IMR-90 (cell line): ENCODE data around the gene CEACAM1. TPM values are rescaled to one million over a fixed set of nuclear protein-coding genes. Genes with fewer than 3 reads are reported as not detected.

Experiments used
- ATAC-seq: fragments of 200-7000 bp; cut with Tn5 transposase; 2 replicates; pipeline ENCODE4 v1.9.1; 2020; ENCODE audit warnings: low read depth, mild to moderate bottlenecking, moderate library complexity
- BruUV-seq: library from RNA; stranded (reverse); fragments of 400-500 nt; replicated peaks from 2 replicates; lab custom pipeline; 2021; lab: Mats Ljungman, UMichigan
- CTCF ChIA-PET: fragments of 300-600 bp; formaldehyde crosslinking; extraction: SDS; loops from one replicate; lab custom pipeline; 2021; ENCODE audit warnings: antibody characterized with exemption; lab: Yijun Ruan, JAX
- POLR2A ChIA-PET: fragments of 300-600 bp; sonication (Branson Sonifier 250); formaldehyde crosslinking; loops from one replicate; lab custom pipeline; 2022; ENCODE audit warnings: antibody characterized with exemption; ENCODE audit not compliant: unreplicated experiment; lab: Charles Lee
- DNase-seq: peaks from one replicate; pipeline ENCODE4 v3.0.0; 2013
- H2AFZ ChIP-seq: replicated peaks from 2 replicates; pipeline ENCODE3; 2013; ENCODE audit warnings: low read length, mild to moderate bottlenecking; ENCODE audit not compliant: poor library complexity
- H2AK5ac ChIP-seq: 2 replicates; pipeline ENCODE4 v1.6.1; 2013; ENCODE audit warnings: low read depth, low read length, inconsistent platforms
- H2AK9ac ChIP-seq: replicated peaks from 2 replicates; pipeline ENCODE3; 2013; ENCODE audit warnings: mild to moderate bottlenecking, low read depth, low read length, moderate library complexity; ENCODE audit not compliant: poor library complexity
- H2BK120ac ChIP-seq: 2 replicates; pipeline ENCODE4 v1.6.1; 2013; ENCODE audit warnings: low read depth, low read length, inconsistent platforms
- H2BK15ac ChIP-seq: 3 replicates; pipeline ENCODE4 v1.6.1; 2013; ENCODE audit warnings: low read depth, low read length, inconsistent platforms
- H2BK20ac ChIP-seq: 2 replicates; pipeline ENCODE4 v1.6.1; 2013; ENCODE audit warnings: low read depth, mild to moderate bottlenecking, inconsistent platforms, low read length, moderate library complexity
- H2BK5ac ChIP-seq: 2 replicates; pipeline ENCODE4 v1.6.1; 2013; ENCODE audit warnings: mild to moderate bottlenecking, low read depth, low read length, inconsistent platforms; ENCODE audit not compliant: poor library complexity, severe bottlenecking
- H3K14ac ChIP-seq: replicated peaks from 2 replicates; pipeline ENCODE4 v1.6.1; 2013; ENCODE audit warnings: low read depth, low read length, inconsistent platforms
- H3K18ac ChIP-seq: 2 replicates; pipeline ENCODE4 v1.6.1; 2013; ENCODE audit warnings: low read depth, low read length, control low read depth
- H3K23ac ChIP-seq: 2 replicates; pipeline ENCODE4 v1.6.1; 2013; ENCODE audit warnings: low read depth, low read length, inconsistent platforms
- H3K27ac ChIP-seq: 2 replicates; pipeline ENCODE4 v1.5.1; 2013; ENCODE audit warnings: mild to moderate bottlenecking, control low read depth, low read length; ENCODE audit not compliant: insufficient read depth
- H3K27me3 ChIP-seq: 2 replicates; pipeline ENCODE4 v1.6.1; 2013; ENCODE audit warnings: low read length; ENCODE audit not compliant: control insufficient read depth, insufficient read depth
- H3K36me3 ChIP-seq: 2 replicates; pipeline ENCODE4 v1.6.1; 2013; ENCODE audit warnings: low read length, mixed read lengths; ENCODE audit not compliant: control insufficient read depth, insufficient read depth
- H3K4ac ChIP-seq: 2 replicates; pipeline ENCODE4 v1.6.1; 2013; ENCODE audit warnings: low read depth, low read length, inconsistent platforms
- H3K4me1 ChIP-seq: 2 replicates; pipeline ENCODE4 v1.6.1; 2013; ENCODE audit warnings: low read length, mixed read lengths; ENCODE audit not compliant: control insufficient read depth, insufficient read depth
- H3K4me2 ChIP-seq: 2 replicates; pipeline ENCODE4 v1.6.1; 2013; ENCODE audit warnings: low read depth, mild to moderate bottlenecking, control low read depth, low read length, moderate library complexity
- H3K4me3 ChIP-seq: 2 replicates; pipeline ENCODE4 v1.5.1; 2013; ENCODE audit warnings: low read depth, mild to moderate bottlenecking, control low read depth, low read length, moderate library complexity; ENCODE audit not compliant: insufficient read depth
- H3K56ac ChIP-seq: 2 replicates; pipeline ENCODE4 v1.6.1; 2013; ENCODE audit warnings: low read length, inconsistent platforms; ENCODE audit not compliant: insufficient read depth; ENCODE audit errors: extremely low read depth
- H3K79me1 ChIP-seq, 2 experiments: 2 replicates each; pipeline ENCODE4 v1.6.1; 2013; ENCODE audit warnings: low read length in 2 of 2, inconsistent platforms in 1 of 2, low read depth in 1 of 2
- H3K9ac ChIP-seq: 2 replicates; pipeline ENCODE4 v1.6.1; 2013; ENCODE audit warnings: low read depth, low read length, control low read depth
- H3K9me1 ChIP-seq: 2 replicates; pipeline ENCODE4 v1.6.1; 2013; ENCODE audit warnings: low read length, inconsistent platforms; ENCODE audit not compliant: insufficient read depth
- H3K9me3 ChIP-seq: 2 replicates; pipeline ENCODE4 v1.6.1; 2013; ENCODE audit warnings: low read length; ENCODE audit not compliant: control insufficient read depth, insufficient read depth
- H4K20me1 ChIP-seq: 2 replicates; pipeline ENCODE4 v1.6.1; 2013; ENCODE audit warnings: low read length, inconsistent platforms; ENCODE audit not compliant: insufficient read depth
- H4K5ac ChIP-seq: 2 replicates; pipeline ENCODE4 v1.6.1; 2013; ENCODE audit warnings: mild to moderate bottlenecking, low read depth, low read length, control low read depth
- H4K8ac ChIP-seq, 2 experiments: 2 replicates each; pipeline ENCODE4 v1.6.1; 2013; ENCODE audit warnings: low read depth in 2 of 2, low read length in 2 of 2, control low read depth in 1 of 2, inconsistent platforms in 1 of 2
- H4K91ac ChIP-seq: 2 replicates; pipeline ENCODE4 v1.6.1; 2013; ENCODE audit warnings: low read depth, low read length, inconsistent platforms; ENCODE audit not compliant: insufficient read depth
- CTCF ChIP-seq: conservative IDR thresholded peaks from 2 replicates; pipeline ENCODE4 v1.5.1; 2012; ENCODE audit warnings: mild to moderate bottlenecking, low read depth, low read length, improper control_type of control experiment
- FOS ChIP-seq: fragments of 150-350 bp; IDR thresholded peaks from 2 replicates; pipeline ENCODE4 v1.6.1; 2016; ENCODE audit warnings: low read depth, low read length
- MAFK ChIP-seq: IDR thresholded peaks from 2 replicates; pipeline ENCODE4 v1.6.1; 2012; ENCODE audit warnings: low read depth, low read length, improper control_type of control experiment
- MAZ ChIP-seq: IDR thresholded peaks from 2 replicates; pipeline ENCODE4 v1.6.1; 2012; ENCODE audit warnings: low read depth, mild to moderate bottlenecking, low read length, improper control_type of control experiment, moderate library complexity, borderline replicate concordance
- MXI1 ChIP-seq: IDR thresholded peaks from 2 replicates; pipeline ENCODE4 v1.6.1; 2012; ENCODE audit warnings: low read depth, mild to moderate bottlenecking, low read length, moderate library complexity, borderline replicate concordance
- NFE2L2 ChIP-seq: fragments of 150-350 bp; IDR thresholded peaks from 2 replicates; pipeline ENCODE4 v1.6.1; 2016; ENCODE audit warnings: low read depth, mild to moderate bottlenecking, low read length
- POLR2A ChIP-seq: IDR thresholded peaks from 2 replicates; pipeline ENCODE4 v1.6.1; 2012; ENCODE audit warnings: mild to moderate bottlenecking, low read depth, low read length
- RAD21 ChIP-seq: IDR thresholded peaks from 2 replicates; pipeline ENCODE4 v1.6.1; 2012; ENCODE audit warnings: low read length, improper control_type of control experiment
- RCOR1 ChIP-seq: IDR thresholded peaks from 2 replicates; pipeline ENCODE4 v1.6.1; 2012; ENCODE audit warnings: mild to moderate bottlenecking, low read length, improper control_type of control experiment; ENCODE audit not compliant: insufficient replicate concordance
- RFX5 ChIP-seq: IDR thresholded peaks from 2 replicates; pipeline ENCODE4 v1.8.0; 2012; ENCODE audit warnings: low read depth, mild to moderate bottlenecking, low read length, moderate library complexity
- USF2 ChIP-seq: fragments of 150-350 bp; IDR thresholded peaks from 2 replicates; pipeline ENCODE4 v1.6.1; 2017; ENCODE audit warnings: mild to moderate bottlenecking, antibody characterized with exemption, low read length, low read depth
- WGBS, 2 experiments: methylation state at CpG; one replicate each; pipeline versions ENCODE4 v1.1.5 to v1.1.7; 2013; ENCODE audit warnings: missing lambda C conversion rate in 2 of 2; ENCODE audit not compliant: insufficient read length in 1 of 2; ENCODE audit errors: extremely low coverage in 2 of 2; 5-methylcytosine and 5-hydroxymethylcytosine counted together
- dilution Hi-C: fragments of 300-500 bp; cut with HindIII; formaldehyde crosslinking; loops from one replicate; pipeline ENCODE4 v1.14.3; 2018; ENCODE audit warnings: low sequenced_read_pairs; ENCODE audit not compliant: unreplicated experiment
- in situ Hi-C: fragments of 300-500 bp; cut with MboI; formaldehyde crosslinking; loops from 3 replicates; pipeline ENCODE4 v1.14.3; 2019; ENCODE audit warnings: low sequenced_read_pairs, inconsistent platforms, mixed read lengths
- intact Hi-C: fragments of 100-400 bp; cut with micrococcal nuclease; formaldehyde crosslinking; loops from 2 replicates; pipeline ENCODE4 v1.10.0; 2022
- polyA plus RNA-seq, 3 experiments: library from polyadenylated mRNA; depleted of rRNA; stranded (reverse); fragments of >200 nt; gene quantifications; 2 replicates each; pipeline ENCODE4 v1.2.3, GENCODE V29; 2012; ENCODE audit warnings: low replicate concordance in 1 of 3
- total RNA-seq: library from RNA; depleted of rRNA; stranded (reverse); fragments of >200 nt; gene quantifications from 2 replicates; pipeline ENCODE4 v1.2.3, GENCODE V29; 2012

CEACAM1 gene
- total and polyA plus RNA-seq, 2 of the 4 experiments (the other 2 are of a cell fraction) = not detected

- H3K14ac ChIP-seq = no peak overlapping the region
- H2AFZ ChIP-seq = no peak overlapping the region
- dilution Hi-C loops = no loop called here
- no peak overlapping the region for H2BK5ac ChIP-seq
- TF ChIP-seq FOS (no peak), RFX5 (no peak), CTCF (no peak), MXI1 (no peak), RAD21 (no peak), POLR2A (no peak), RCOR1 (no peak), MAZ (no peak), USF2 (no peak), NFE2L2 (no peak), MAFK (no peak)
- 58% methylated on average over 2 of the region's 5 CpGs; no CpG with 5 or more reads in 1 of the 2 experiments for WGBS, 2 experiments
- H3K4me2 ChIP-seq = no peak overlapping the region
- in situ Hi-C loops = no loop called here
- H3K9me3 ChIP-seq = no peaks in the 10 kb centered on the region
- DNase-seq (no peak), ATAC-seq (no peak)
- ChIA-PET POLR2A (no interaction called here), CTCF (interaction anchor here (0.9 to 1.0 kb wide), 2 partner anchors 17 to 95 kb away, joined by 3 to 4 read pairs; no protein-coding TSS in a partner anchor)
- peaks cover 11% of the 10 kb centered on the region for H3K27me3 ChIP-seq
- intact Hi-C loops = no loop called here
- no peak overlapping the region for H4K91ac ChIP-seq
- H3K9me1 ChIP-seq = peaks cover 4% of the 10 kb centered on the region; the same call in 1 of the 2 replicates
- no peak overlapping the region for H3K27ac ChIP-seq
- no peak overlapping the region for H2BK20ac ChIP-seq
- no peak overlapping the region for H3K4ac ChIP-seq
- H4K20me1 ChIP-seq = no peaks in the 10 kb centered on the region
- no peak overlapping the region for H3K18ac ChIP-seq
- no peak overlapping the region for H3K4me3 ChIP-seq
- H2BK15ac ChIP-seq = no peak overlapping the region
- H3K79me1 ChIP-seq = no peaks in the 10 kb centered on the region
- no TSS peak for BruUV-seq
- no peak overlapping the region for H3K9ac ChIP-seq
- no peaks in the 10 kb centered on the region for H3K36me3 ChIP-seq
- no peak overlapping the region for H4K5ac ChIP-seq
- H3K56ac ChIP-seq = no peak overlapping the region
- no peak overlapping the region for H2AK9ac ChIP-seq
- no peak overlapping the region for H3K23ac ChIP-seq
- no peak overlapping the region for H2BK120ac ChIP-seq
- peaks cover 6% of the 10 kb centered on the region; the same call in 1 of the 2 replicates for H3K4me1 ChIP-seq
- H2AK5ac ChIP-seq = no peak overlapping the region
- no peak overlapping the region for H4K8ac ChIP-seq
These were observed 61.0 kb downstream of the CEACAM1 start for GRCh38 chr19:42467183-42467760.
